HG03097 (cell line): ENCODE data around the gene CDC16.
A peak's percentile ranks its signal among the peaks of the same experiment; 100 is the strongest.

Source experiments
- ATAC-seq: cut with Tn5 transposase; IDR thresholded peaks from one replicate; pipeline ENCODE4 v1.9.1; 2021; ENCODE audit not compliant: unreplicated experiment, low FRiP score

Gene CDC16

DNA sequence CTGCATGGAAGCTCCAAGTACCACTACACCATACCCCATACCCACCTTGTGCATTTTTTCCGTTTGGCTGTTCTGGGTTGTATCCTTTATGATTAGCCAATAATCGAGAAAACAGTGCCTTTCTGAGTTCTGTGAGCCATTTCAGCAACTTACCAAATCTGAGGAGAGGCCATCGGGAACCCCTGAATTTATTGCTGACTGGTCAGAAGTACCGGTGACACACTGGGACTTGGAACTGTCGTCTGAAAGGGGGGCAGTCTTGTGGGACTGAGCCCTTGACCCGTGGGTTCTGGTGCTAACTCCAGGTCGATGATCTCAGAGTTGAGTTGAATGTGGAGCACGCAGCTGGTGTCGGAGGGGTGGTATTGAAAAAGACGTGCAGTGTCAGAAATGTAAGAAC is 61.8 kb downstream of the CDC16 start:
- ATAC-seq: no peak

DNA sequence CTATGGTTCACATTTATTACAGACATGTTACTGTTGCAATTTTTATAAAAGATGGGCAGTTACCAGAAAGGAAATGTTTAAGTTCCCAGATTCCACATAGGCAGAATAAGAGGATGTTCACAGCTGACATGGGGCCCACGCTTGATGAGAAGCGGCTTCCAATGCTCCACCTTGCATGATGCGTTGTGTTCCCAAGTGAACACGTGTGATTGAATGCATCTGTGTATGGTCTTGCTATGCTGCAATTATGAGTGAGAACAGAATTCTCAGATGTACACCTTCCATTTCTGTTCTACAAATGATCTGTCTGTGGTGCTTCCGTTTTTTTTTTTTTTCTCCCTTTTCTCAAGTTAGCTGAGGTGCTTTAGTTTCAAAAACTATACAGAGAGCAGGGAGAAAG is 62.2 kb downstream of the CDC16 start:
- ATAC-seq: no peak

DNA sequence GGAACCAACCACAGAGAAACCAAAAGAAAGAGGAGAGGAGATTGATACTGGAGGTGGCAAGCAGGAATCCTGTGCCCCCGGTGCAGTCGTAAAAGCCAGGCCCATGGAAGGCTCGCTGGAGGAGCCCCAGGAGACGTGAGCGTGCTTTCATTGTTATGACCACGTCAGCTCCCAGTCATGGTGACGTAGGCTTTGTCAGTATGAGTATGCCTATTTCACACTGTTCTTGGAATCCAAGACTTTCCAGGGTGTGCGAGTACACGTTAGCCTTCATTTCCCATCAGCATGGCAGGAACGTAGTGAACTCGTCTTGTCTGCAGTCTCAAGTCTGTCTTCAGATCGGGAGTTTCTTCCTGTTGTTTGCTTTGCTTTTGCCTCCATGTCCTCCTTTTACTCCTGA is 64.2 kb downstream of the CDC16 start:
- no peak for ATAC-seq

DNA sequence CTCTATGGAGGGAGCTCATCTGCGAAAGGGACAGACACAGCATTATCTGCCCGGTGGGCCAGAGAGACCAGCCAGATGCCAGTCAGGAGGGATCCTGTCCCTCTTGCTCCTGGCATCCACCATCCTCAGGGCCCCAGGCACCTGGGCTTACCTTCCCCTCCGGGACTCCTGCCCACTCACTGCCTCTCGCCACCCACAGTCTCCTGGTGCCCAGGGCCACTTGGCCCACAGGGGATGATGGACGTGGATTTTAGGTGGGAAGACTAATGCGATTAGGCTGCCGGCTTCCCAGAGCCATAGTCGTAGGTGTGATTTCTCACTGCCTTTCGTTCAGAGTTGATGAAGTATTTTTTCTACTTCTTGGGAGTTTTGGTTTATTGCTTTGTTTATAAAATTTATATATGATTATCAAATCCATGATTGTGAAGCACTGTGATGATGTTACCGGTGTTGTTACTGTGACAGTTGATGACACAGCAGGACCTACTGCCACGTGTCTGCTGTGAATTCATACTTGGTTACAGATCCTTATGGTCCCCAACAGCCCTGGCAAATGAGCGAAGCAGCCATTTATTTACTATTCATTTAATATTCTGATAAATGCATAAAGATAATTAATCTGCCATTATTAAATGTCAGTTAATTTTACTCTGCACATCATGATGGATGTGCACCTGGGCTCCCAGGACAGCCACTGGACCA is 65.1 kb downstream of the CDC16 start:
- ATAC-seq: no peak

DNA sequence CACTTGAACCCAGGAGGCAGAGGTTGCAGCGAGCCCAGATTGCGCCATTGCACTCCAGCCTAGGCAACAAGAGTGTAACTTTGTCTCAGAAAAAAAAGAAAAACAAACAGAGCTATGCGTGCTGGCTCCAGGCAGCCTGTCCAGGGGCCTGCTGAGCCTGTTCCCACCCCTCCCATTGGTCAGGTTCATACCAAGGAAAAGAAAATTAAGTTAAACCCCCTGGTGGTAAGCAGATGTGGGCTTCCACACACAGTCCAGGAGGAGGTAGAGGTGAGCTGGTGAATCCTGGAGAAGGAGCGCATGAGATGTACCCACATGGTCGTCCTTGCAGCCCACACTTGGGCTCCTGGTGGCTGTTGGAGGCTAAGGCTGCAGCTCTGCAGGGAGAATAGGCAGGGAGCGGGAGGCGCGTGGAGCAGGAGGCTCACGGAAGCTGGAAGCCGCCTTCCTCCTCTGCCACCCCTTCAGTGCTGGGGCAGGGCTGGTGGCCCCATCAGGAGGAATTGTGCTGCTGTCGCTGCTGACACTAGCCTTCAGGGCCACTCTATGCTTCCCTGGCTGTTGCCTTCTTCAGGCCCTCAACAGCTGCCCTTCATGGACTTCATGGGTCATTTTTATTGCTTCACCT is 69.1 kb downstream of the CDC16 start:
- ATAC-seq: no peak

DNA sequence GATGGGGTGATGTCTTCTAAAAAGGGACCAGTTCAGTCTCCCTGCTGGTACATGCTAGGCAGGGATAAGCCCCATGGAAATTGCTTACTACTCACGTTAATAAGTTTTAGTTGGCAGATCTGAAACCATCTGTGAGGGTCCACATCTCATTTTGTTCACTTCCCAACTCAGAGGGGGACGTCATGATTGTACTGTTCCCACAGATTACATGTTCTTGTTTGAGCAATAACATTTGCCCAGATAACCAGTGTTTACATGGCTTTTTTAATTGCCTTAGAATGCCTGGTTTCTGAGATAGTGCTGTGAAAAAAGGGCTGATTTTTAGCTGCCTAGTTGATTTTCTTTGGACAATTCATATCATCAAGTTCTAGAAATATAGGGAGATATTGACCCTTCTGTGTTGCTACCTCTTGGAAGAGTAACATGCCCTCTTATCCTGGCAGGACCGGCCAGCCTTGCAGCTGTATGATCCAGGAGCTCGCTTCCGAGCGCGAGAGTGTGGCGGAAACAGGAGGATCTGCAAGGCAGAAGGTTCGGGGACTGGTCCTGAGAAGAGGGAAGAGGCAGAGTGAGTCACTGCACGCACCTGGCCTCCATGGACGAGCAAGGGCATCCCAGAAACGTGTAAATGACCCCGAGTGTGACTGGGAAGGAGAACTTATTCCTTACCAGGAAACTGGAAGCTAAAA is 69.8 kb downstream of the CDC16 start:
- no peak for ATAC-seq

DNA sequence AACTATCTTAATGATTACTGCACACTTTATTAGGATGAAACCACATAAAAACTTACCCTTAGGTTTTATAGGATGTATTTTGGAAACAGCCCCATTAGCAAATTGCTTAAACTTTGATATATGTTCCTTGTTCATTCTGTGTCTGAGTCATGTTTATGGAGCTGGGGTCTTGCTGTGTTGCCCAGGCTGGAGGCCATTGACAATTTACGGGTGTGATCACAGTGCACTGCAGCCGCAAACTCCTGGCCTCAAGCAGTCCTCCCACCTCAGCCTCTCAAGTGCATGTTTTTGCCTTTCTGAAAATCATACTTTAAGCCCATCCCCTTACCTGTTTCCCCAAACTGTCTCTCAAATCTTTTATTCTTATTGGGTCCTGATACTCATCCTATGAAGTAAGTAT is 74.4 kb downstream of the CDC16 start:
- no peak for ATAC-seq

DNA sequence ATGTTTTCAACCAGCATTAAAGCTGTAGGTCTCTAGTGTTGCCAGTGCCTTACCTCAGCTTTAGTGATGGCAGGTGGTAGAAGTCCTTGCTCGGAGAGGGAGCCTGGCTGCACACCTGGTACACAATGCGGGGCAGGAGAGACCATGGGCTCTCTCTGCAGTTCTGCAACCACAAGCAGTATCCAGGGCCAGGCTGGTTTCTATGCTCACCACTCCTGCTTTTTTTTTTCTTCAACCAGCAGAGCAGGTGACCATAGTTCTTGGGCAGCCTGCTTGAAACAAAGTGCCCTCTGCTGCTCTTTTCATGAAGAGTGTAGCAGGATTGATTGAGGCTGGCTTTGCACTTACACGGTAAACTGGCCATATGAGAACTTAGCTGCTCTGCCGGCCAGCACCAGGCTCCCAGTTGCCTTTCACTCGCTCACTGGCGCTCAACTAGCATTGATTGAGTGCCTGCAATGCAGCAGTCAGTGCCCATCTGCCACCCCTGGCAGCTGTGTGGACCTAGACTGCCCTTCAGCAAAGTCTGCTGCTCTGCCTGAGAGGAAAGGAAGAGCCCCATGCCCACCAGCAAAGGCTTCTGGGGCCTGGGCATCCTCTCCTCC is 75.2 kb downstream of the CDC16 start:
- ATAC-seq: no peak

DNA sequence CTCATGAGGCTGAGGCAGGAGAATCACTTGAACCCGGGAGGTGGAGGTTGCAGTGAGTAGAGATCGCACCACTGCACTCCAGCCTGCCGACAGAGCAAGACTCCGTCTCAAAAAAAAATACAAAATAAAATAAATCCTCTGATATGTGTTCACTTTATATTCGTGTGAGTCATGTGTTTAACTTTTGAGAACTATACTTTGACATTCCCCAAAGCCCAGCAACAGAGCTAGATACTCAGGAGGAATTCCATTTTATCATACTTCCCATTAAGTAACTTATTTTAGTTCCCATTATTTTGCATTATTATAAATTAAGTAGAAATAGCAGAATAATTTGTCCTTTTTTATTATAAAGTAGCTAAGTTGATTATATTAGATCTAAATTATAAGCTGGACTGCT is 76.3 kb downstream of the CDC16 start:
- no peak for ATAC-seq

DNA sequence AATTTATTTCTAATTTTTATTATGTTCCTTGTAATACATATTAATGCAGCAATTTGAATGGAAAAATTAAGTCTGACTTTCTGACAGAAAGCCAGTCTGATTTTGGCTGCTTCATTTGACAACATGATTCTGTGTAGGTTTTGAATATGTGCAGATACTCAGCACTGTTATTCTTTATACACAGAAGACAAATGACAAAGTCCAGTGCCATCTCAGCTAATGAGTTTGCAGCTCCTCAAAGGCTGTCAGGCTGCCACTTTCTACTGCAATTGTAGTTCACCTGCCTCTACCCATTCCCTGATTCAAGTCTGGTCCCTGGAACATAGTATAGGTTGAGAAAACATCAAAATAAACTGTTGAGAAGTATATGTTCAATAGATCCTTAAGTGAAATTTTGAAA is 76.7 kb downstream of the CDC16 start:
- ATAC-seq: no peak

DNA sequence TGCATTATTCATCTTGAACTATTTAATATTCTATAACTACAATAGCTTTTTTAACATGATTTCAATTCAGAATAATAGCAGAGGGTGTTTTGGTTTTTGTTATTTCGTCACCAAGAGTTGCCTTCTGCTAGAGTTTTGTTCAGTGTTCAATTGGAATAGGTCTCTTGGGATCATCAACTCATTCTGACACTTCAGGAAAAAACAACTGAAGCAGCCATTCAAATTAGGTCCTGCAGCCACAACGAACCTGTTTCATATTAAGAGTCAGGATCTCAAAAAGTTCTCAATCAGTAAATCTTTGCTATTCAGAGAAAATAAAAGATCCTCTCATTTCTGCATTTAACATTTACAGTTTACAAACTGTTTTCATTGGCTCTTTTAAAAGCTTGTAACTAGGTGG is 77.2 kb downstream of the CDC16 start:
- no peak for ATAC-seq

DNA sequence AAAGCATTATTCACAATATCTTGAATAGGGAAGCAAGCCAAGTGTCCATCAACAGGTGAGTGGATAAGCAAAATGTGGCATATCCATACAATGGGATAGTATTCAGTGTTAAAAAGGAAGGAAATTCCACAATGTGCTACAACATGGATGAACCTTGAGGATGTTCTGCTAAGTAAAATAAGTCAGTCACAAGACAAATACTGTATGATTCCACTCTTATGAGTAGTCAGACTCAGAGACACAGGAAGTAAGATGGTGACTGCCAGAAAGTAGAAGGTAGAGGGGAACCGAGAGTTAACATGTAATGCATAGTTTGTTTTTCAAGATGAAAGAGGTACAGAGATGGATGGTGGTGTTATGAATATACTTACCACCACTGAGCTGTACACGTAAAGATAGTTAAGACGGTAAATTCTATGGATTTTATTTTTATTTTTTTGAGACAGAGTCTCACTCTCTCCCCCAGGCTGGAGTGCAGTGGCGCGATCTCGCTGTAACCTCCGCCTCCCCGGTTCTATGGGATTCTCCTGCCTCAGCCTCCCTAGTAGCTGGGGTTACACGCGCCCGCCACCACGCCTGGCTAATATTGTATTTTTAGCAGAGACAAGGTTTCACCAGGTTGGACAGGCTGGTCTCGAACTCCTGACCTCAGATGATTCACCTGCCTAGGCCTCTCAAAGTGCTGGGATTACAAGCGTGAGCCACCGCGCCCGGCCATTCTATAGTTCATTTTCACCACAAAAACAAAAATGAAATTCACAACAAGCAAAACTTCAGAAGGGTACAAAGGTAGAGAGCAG is 78.6 kb downstream of the CDC16 start:
- no peak for ATAC-seq

DNA sequence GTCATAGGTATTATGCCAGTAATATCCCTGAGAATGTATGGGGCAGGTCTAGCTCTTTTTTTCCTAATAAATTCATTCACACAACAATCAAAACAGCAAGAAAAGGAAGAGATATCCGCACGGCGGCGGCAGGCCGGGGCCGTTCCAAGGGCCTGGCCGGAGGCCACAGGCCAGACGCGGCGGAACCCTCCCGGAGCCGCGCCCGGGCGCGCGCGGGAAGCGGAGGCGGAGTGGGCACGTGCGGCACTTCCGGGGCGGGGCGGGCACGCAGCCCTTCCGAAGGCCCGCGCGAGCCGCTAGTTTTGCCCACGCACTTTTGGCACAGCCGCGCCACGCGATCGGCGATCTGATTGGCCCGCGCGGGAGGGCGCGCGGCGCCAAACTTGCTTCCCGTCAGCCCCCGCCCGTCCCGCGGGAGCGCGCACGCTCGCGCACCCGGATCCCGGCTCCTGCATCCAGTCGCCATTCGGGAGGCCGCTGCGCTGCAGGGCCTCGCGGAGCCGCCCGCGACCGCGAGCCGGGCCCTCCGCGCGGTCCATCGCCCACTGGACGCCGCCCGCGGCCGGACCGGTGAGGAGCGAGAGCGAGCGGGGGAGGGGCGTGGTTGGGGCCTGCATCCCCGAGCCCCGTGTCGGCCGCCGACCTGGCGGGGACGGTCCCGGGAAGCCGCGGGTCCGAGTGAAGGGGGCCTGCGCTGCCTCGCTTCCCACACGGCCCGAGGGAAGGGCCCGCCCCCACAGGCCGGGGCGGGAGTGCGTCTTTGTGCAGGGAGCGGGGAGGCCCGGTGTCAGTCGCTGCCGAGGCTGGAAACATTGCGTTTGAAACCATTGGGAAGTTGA is 79.6 kb downstream of the CDC16 start, which contains the start of gene CHAMP1:
Gene CHAMP1, plus strand, starts transcription at position 430 of the 839 bp plus-strand sequence. CDS start 9,340 bp downstream, outside the sequence.
- peak; percentile 79 for ATAC-seq

DNA sequence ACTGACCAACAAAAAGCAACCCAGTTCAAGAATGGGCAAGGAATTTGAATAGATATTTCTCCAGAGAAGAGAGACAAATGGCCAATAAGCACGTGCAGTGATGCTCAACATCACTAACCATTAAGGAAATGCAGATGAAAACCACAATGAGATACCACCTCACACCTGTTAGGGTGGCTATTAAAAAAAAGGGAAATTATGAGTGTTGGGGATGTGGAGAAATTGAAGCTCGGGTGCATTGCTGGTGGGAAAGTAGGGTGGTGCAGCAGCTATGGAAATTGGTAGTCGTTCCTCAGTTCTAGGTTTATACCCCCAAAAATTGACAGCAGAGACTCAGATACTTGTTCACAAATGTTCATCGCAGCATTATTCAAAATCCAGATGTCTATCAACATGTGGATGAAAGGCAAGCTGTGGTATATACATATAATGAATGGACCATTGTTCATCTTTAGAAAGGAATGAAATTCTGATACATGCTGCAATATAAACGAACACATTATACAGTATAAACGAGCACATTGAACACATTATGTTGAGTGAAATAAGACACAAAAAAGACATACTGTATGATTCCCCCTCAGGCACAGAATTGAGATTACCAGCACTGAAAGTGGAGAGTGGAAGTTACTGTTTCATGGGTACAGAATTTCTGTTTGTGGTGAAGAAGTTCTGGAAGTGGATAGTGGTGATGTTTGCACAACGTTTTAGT is 80.5 kb downstream of the CDC16 start:
- ATAC-seq: peak; percentile 5

DNA sequence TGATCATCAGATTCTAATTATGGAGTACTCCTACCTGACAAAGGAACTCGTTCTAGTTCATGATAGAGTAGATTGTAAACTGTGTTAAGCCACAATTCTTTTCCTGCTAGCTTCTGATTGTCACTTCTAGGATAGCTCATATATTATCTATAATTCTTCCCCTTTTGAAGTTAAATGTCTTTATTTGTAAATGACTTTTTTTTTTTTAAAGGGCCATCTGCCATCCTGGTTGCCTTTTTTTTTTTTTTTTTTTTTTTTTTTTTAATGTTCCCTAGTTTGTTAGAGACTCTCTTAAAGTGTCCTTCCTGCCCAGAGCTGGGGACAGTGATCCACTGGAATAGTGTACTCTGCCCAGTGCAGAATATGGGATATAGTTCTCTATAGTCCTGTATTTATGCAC is 83.9 kb downstream of the CDC16 start:
- no peak for ATAC-seq

DNA sequence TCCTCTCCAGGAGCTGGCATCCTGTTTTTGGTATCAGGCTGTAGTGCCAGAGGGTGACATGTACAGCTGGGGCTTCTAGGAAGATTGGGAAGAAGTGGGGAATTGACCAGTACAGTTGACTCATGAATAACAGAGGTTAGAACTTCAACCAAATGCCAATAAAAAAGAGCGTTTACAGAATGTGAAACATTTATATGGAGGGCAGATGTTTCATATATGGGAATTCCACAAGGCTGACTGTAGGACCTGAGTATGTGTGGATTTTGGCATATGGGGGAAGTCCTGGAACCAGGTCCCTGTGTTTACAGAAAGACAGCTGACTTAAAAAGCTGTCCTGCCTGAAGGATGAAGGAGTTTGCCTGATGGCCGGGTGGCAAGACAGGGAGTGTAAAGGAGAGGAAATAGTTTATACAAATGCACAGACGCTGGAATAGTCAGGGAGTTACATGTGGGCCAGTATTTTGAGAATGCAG is 84.8 kb downstream of the CDC16 start:
- no peak for ATAC-seq

DNA sequence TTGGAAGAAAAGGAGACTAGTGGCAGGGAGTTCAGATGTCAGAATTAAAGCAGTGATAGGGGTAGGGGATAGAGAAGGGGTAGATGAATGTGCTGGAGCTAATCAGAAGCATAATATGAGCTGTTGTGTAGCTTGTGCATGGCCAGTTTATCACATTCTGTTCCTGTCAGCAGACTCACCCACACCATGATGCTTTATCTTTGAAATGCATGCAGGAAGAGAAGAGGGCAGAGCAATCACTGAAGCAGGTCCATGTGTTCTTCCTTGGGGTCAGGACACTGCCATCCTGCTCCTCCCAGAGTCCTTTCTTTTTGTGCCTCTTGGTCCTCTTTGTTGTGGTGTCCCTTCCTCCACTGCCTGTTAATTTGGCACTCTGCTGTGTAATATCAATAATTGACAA is 85.4 kb downstream of the CDC16 start:
- ATAC-seq: no peak

DNA sequence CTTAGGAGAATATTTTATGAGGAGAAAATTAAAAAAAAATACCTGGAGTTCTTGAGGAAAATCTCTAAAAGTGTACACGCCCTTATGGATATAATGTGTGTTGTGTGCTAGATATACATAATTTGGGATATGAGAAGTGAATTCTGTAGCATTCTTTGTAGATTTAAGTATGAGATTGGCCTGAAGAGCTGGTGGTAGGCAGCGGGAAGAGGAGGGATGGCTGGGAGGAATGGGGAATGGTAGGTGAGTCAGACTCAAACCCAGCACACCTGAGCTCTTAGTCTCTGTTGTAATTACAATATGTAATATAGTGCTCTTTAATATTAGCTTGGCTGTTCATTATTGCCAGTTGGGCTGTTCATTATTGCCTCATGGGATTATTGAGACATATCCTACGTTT is 86.6 kb downstream of the CDC16 start:
- no peak for ATAC-seq
